Aorta (tissue), 5 donors: Measurements from ENCODE around the gene CNR2. TPM values are rescaled to one million over a fixed set of nuclear protein-coding genes. Genes with fewer than 3 reads are reported as not detected.

Source experiments
- ATAC-seq: fragments of 200-7000 bp; cut with Tn5 transposase; one replicate; pipeline ENCODE4 v1.9.1; 2022; ENCODE audit warnings: moderate library complexity; ENCODE audit not compliant: low FRiP score
- DNase-seq, 2 donors: peaks; one replicate each; pipeline ENCODE4 v3.0.0-alpha.2; 2020
- H3K27ac ChIP-seq, 2 donors: one replicate each; pipeline ENCODE4 v1.5.1; 2013; ENCODE audit warnings: low read length in 2 of 2, mild to moderate bottlenecking in 2 of 2, moderate library complexity in 2 of 2, control low read depth in 1 of 2, inconsistent platforms in 1 of 2, low read depth in 1 of 2
- H3K27me3 ChIP-seq, 2 donors: one replicate each; pipeline ENCODE4 v1.6.1; 2013; ENCODE audit warnings: control low read depth in 1 of 2, low read length in 1 of 2, mild to moderate bottlenecking in 1 of 2, moderate library complexity in 1 of 2; ENCODE audit not compliant: insufficient read depth in 2 of 2, control insufficient read depth in 1 of 2
- H3K36me3 ChIP-seq, 2 donors: one replicate each; pipeline ENCODE4 v1.6.1; 2013; ENCODE audit warnings: control low read depth in 1 of 2, low read length in 1 of 2, mild to moderate bottlenecking in 1 of 2; ENCODE audit not compliant: insufficient read depth in 2 of 2, control insufficient read depth in 1 of 2
- H3K4me1 ChIP-seq, 2 donors: one replicate each; pipeline ENCODE4 v1.6.1; 2013; ENCODE audit warnings: low read length in 2 of 2, control low read depth in 1 of 2, mild to moderate bottlenecking in 1 of 2, moderate library complexity in 1 of 2; ENCODE audit not compliant: insufficient read depth in 2 of 2, control insufficient read depth in 1 of 2
- H3K4me3 ChIP-seq, 2 donors: one replicate each; pipeline ENCODE4 v1.5.1; 2013; ENCODE audit warnings: low read length in 2 of 2, control low read depth in 1 of 2, mild to moderate bottlenecking in 1 of 2
- H3K9me3 ChIP-seq: one replicate; pipeline ENCODE4 v1.6.1; 2013; ENCODE audit warnings: mild to moderate bottlenecking, low read length; ENCODE audit not compliant: control insufficient read depth
- WGBS, 2 donors: extraction: QIAGEN DNeasy Blood & Tissue Kit; methylation state at CpG; one replicate each; pipeline ENCODE4 v1.1.7; 2013; 5-methylcytosine and 5-hydroxymethylcytosine counted together
- intact Hi-C, 2 donors: fragments of 100-400 bp; cut with DNase I; formaldehyde crosslinking; loops; one replicate each; pipeline versions ENCODE4 v1.14.2 to v1.15.0; 2022
- polyA plus RNA-seq, 2 donors: library from polyadenylated mRNA; stranded (reverse); fragments of 200-250 nt; gene quantifications; one replicate each; pipeline ENCODE4 v1.2.3, GENCODE V29; 2013
- total RNA-seq, 2 donors: library from RNA; stranded (reverse); fragmentation: NEBNext Ultra II Directional; extraction: Animal tissue kit (Norgen Biotek cat#: 25700); gene quantifications; one replicate each; pipeline ENCODE4 v1.2.1, GENCODE V29; 2021
- donor health status: healthy with polysubstance abuse.
- donor health status: Bipolar disorder and iron deficiency.
- donor health status: DM: no; HTN: no; CAD: no.
- donor health status: DM: no; HTN: no; CAD: no.
- donor health status: DM: yes; HTN: yes; CAD: no.

Gene CNR2
- total and polyA plus RNA-seq, 4 donors: 0.06 to 0.15 (median 0.10) TPM

GRCh38 chr1:23910144-23910543, 3.0 kb downstream of the CNR2 start:
- WGBS, 2 donors: 94 to 97% methylated on average over 8 of the region's 8 CpGs
- DNase-seq (no peak), ATAC-seq (no peak)
- H3K27me3 ChIP-seq: no peaks in the 10 kb centered on the region
- H3K4me1 ChIP-seq: no peaks in the 10 kb centered on the region
- no peaks in the 10 kb centered on the region for H3K9me3 ChIP-seq
- no peaks in the 10 kb centered on the region for H3K36me3 ChIP-seq
- intact Hi-C loops: loop anchor here in 1 of 2 donors (10.0 kb wide), 1 partner anchor 95 kb away; no protein-coding TSS in a partner anchor
- no peak overlapping the region for H3K27ac ChIP-seq
- H3K4me3 ChIP-seq: no peak overlapping the region

- no peaks in the 10 kb centered on the region for H3K4me1 ChIP-seq
- no peak for DNase-seq
- no peaks in the 10 kb centered on the region for H3K9me3 ChIP-seq
- no peaks in the 10 kb centered on the region for H3K27me3 ChIP-seq
- H3K36me3 ChIP-seq: no peaks in the 10 kb centered on the region
- H3K4me3 ChIP-seq: no peak overlapping the region
- H3K27ac ChIP-seq: no peak overlapping the region
- WGBS, 2 donors: 80 to 81% methylated on average over 10 of the region's 10 CpGs
- no peak for ATAC-seq
- intact Hi-C loops: no loop called here
Observed at GRCh38 chr1:23909412-23909811, 3.8 kb downstream of the CNR2 start.

- no peak overlapping the region for H3K4me3 ChIP-seq
- ATAC-seq (no peak), DNase-seq (no peak)
- intact Hi-C loops: no loop called here
- H3K36me3 ChIP-seq: no peaks in the 10 kb centered on the region
- no peaks in the 10 kb centered on the region for H3K27me3 ChIP-seq
- WGBS, 2 donors: 63 to 67% methylated on average over 8 to 9 of the region's 9 CpGs
- H3K4me1 ChIP-seq: no peaks in the 10 kb centered on the region
- H3K27ac ChIP-seq: no peak overlapping the region
- no peaks in the 10 kb centered on the region for H3K9me3 ChIP-seq
Observed at GRCh38 chr1:23908453-23909341, 4.5 kb downstream of the CNR2 start.

- 89 to 96% methylated on average over 1 of the region's 1 CpG for WGBS, 2 donors
- H3K27me3 ChIP-seq: no peaks in the 10 kb centered on the region
- H3K4me1 ChIP-seq: no peaks in the 10 kb centered on the region
Observed at GRCh38 chr1:23906731-23907130, 6.4 kb downstream of the CNR2 start.

GRCh38 chr1:23905461-23906025, 7.6 kb downstream of the CNR2 start:
- intact Hi-C loops: no loop called here
- WGBS, 2 donors: 96 to 97% methylated on average over 7 of the region's 7 CpGs

More at GRCh38 chr1:23906731-23907130, 6.4 kb downstream of the CNR2 start:
- DNase-seq (no peak), ATAC-seq (no peak)
- H3K4me3 ChIP-seq: no peak overlapping the region
- intact Hi-C loops: no loop called here
- H3K27ac ChIP-seq: no peak overlapping the region
- H3K9me3 ChIP-seq: no peaks in the 10 kb centered on the region
- H3K36me3 ChIP-seq: no peaks in the 10 kb centered on the region

GRCh38 chr1:23904748-23905357, 8.3 kb downstream of the CNR2 start:
- no peaks in the 10 kb centered on the region for H3K36me3 ChIP-seq
- DNase-seq: no peak
- ATAC-seq: no peak
- no peaks in the 10 kb centered on the region for H3K4me1 ChIP-seq
- intact Hi-C loops: no loop called here
- H3K27me3 ChIP-seq: no peaks in the 10 kb centered on the region
- H3K4me3 ChIP-seq: no peak overlapping the region
- 89 to 92% methylated on average over 10 of the region's 10 CpGs for WGBS, 2 donors
- H3K9me3 ChIP-seq: no peaks in the 10 kb centered on the region
- no peak overlapping the region for H3K27ac ChIP-seq

More at GRCh38 chr1:23905461-23906025, 7.6 kb downstream of the CNR2 start:
- H3K27me3 ChIP-seq: no peaks in the 10 kb centered on the region
- DNase-seq: no peak
- no peaks in the 10 kb centered on the region for H3K4me1 ChIP-seq
- H3K27ac ChIP-seq: no peak overlapping the region
- no peak overlapping the region for H3K4me3 ChIP-seq
- no peaks in the 10 kb centered on the region for H3K9me3 ChIP-seq
- no peak for ATAC-seq
- no peaks in the 10 kb centered on the region for H3K36me3 ChIP-seq

GRCh38 chr1:23903754-23904153, 9.4 kb downstream of the CNR2 start:
- no peak for ATAC-seq
- no peaks in the 10 kb centered on the region for H3K9me3 ChIP-seq
- H3K27ac ChIP-seq: no peak overlapping the region
- intact Hi-C loops: no loop called here
- H3K27me3 ChIP-seq: no peaks in the 10 kb centered on the region
- 93 to 96% methylated on average over 6 of the region's 6 CpGs for WGBS, 2 donors
- no peak for DNase-seq
- no peak overlapping the region for H3K4me3 ChIP-seq
- no peaks in the 10 kb centered on the region for H3K4me1 ChIP-seq
- H3K36me3 ChIP-seq: no peaks in the 10 kb centered on the region

- H3K4me1 ChIP-seq: no peaks in the 10 kb centered on the region
- H3K9me3 ChIP-seq: no peaks in the 10 kb centered on the region
- 15% methylated on average over 86 to 92 of the region's 92 CpGs for WGBS, 2 donors
- intact Hi-C loops: no loop called here
- no peaks in the 10 kb centered on the region for H3K27me3 ChIP-seq
- H3K27ac ChIP-seq: no peak overlapping the region
- ATAC-seq (peak; percentile 52), DNase-seq (peak in 1 of 2 donors; percentile 80)
- peak overlapping the region; percentile 23 to 56 for H3K4me3 ChIP-seq
- H3K36me3 ChIP-seq: no peaks in the 10 kb centered on the region
Observed at GRCh38 chr1:23902321-23903278, 10.6 kb downstream of the CNR2 start.
